H1 (cell line): Measurements from ENCODE around the gene PRKCA. TPM values are rescaled to one million over a fixed set of nuclear protein-coding genes. Genes with fewer than 3 reads are reported as not detected.

Experiments used
- CTCF ChIA-PET: fragments of 300-600 bp; sonication (Branson Sonifier 250); formaldehyde crosslinking; loops from one replicate; lab custom pipeline; 2021; ENCODE audit not compliant: partially characterized antibody; lab: Charles Lee
- POLR2A ChIA-PET: fragments of 300-600 bp; sonication (Branson Sonifier 250); formaldehyde crosslinking; loops from one replicate; lab custom pipeline; 2021; ENCODE audit warnings: inconsistent platforms; ENCODE audit not compliant: partially characterized antibody; lab: Charles Lee
- DNase-seq, 2 experiments: peaks; one replicate each; pipeline versions ENCODE4 v3.0.0 to v3.0.0-alpha.2; 2010 to 2022; ENCODE audit warnings: low spot score in 2 of 2, low read depth in 1 of 2, mixed read lengths in 1 of 2
- FAIRE-seq: peaks from 2 replicates; lab custom pipeline; 2011; peaks lifted over from hg19 to GRCh38; lab: Jason Lieb, UNC
- H2AFZ ChIP-seq: 2 replicates; pipeline ENCODE4 v1.8.1; 2012; ENCODE audit warnings: low read length, inconsistent platforms
- H2AK5ac ChIP-seq: 2 replicates; pipeline ENCODE4 v1.6.1; 2013; ENCODE audit warnings: low read depth, low read length
- H2BK120ac ChIP-seq: replicated peaks from 2 replicates; pipeline ENCODE3; 2013; ENCODE audit warnings: low read depth, low read length, inconsistent platforms
- H2BK12ac ChIP-seq: 2 replicates; pipeline ENCODE4 v1.6.1; 2013; ENCODE audit warnings: low read depth, low read length
- H2BK15ac ChIP-seq: 2 replicates; pipeline ENCODE4 v1.6.1; 2013; ENCODE audit warnings: low read length
- H2BK20ac ChIP-seq: 2 replicates; pipeline ENCODE4 v1.6.1; 2013; ENCODE audit warnings: low read length
- H2BK5ac ChIP-seq: 2 replicates; pipeline ENCODE4 v1.6.1; 2013; ENCODE audit warnings: low read depth, low read length
- H3K14ac ChIP-seq: 2 replicates; pipeline ENCODE4 v1.6.1; 2013; ENCODE audit warnings: inconsistent platforms; ENCODE audit not compliant: insufficient read length
- H3K18ac ChIP-seq: 2 replicates; pipeline ENCODE4 v1.6.1; 2013; ENCODE audit warnings: low read length; ENCODE audit errors: extremely low read depth
- H3K23ac ChIP-seq: 2 replicates; pipeline ENCODE4 v1.6.1; 2013; ENCODE audit warnings: inconsistent platforms; ENCODE audit not compliant: insufficient read length
- H3K23me2 ChIP-seq: 2 replicates; pipeline ENCODE4 v1.6.1; 2013; ENCODE audit warnings: low read depth, low read length
- H3K27ac ChIP-seq: 2 replicates; pipeline ENCODE4 v1.6.1; 2011; ENCODE audit warnings: low read depth, low read length, inconsistent platforms
- H3K27me3 ChIP-seq, 4 experiments: replicated peaks in 1 of 4; 1 replicate in 1 of 4; 2 replicates in 3 of 4; pipeline versions ENCODE4 v1.6.1 to v1.8.1; 2011 to 2013; ENCODE audit warnings: low read length in 3 of 4, mild to moderate bottlenecking in 3 of 4, inconsistent platforms in 2 of 4, mixed read lengths in 2 of 4, moderate library complexity in 1 of 4; ENCODE audit not compliant: control insufficient read depth in 3 of 4, insufficient read depth in 3 of 4; ENCODE audit errors: extremely low read depth in 1 of 4
- H3K36me3 ChIP-seq, 4 experiments: 2 replicates each; pipeline versions ENCODE4 v1.6.1 to v1.8.1; 2011 to 2013; ENCODE audit warnings: mild to moderate bottlenecking in 4 of 4, low read length in 3 of 4, moderate library complexity in 2 of 4, control low read depth in 1 of 4, inconsistent platforms in 1 of 4; ENCODE audit not compliant: insufficient read depth in 4 of 4, control insufficient read depth in 2 of 4
- H3K4ac ChIP-seq: replicated peaks from 2 replicates; pipeline ENCODE3; 2013; ENCODE audit warnings: low read length, low read depth, mixed read lengths, inconsistent platforms; ENCODE audit not compliant: insufficient read length
- H3K4me1 ChIP-seq, 4 experiments: replicated peaks in 1 of 4; 1 replicate in 1 of 4; 2 replicates in 3 of 4; pipeline versions ENCODE4 v1.6.1 to v1.8.1; 2011 to 2013; ENCODE audit warnings: low read length in 3 of 4, inconsistent platforms in 2 of 4, mixed read lengths in 1 of 4; ENCODE audit not compliant: insufficient read depth in 4 of 4, control insufficient read depth in 3 of 4
- H3K4me2 ChIP-seq, 2 experiments: 2 replicates each; pipeline versions ENCODE4 v1.6.1 to v1.8.1; 2011 to 2013; ENCODE audit warnings: low read depth in 2 of 2, low read length in 2 of 2, control low read depth in 1 of 2, inconsistent platforms in 1 of 2, mild to moderate bottlenecking in 1 of 2; ENCODE audit not compliant: insufficient read depth in 1 of 2
- H3K4me3 ChIP-seq, 4 experiments: fragments of 200-600, 300-600 bp in 1 of 4; sonication (generic), shearing (Covaris generic), sonication (Bioruptor Twin) in 1 of 4; 2 replicates each; pipeline versions ENCODE4 v1.5.1 to v1.8.1; 2011 to 2016; ENCODE audit warnings: low read length in 4 of 4, low read depth in 3 of 4, control low read depth in 2 of 4, inconsistent platforms in 2 of 4, mild to moderate bottlenecking in 2 of 4, mixed read lengths in 1 of 4, moderate library complexity in 1 of 4; ENCODE audit not compliant: insufficient read depth in 2 of 4; ENCODE audit errors: extremely low read depth in 1 of 4
- H3K56ac ChIP-seq: replicated peaks from 2 replicates; pipeline ENCODE3; 2013; ENCODE audit warnings: low read depth, mild to moderate bottlenecking, mixed read lengths, low read length, inconsistent platforms; ENCODE audit not compliant: insufficient read length
- H3K79me1 ChIP-seq: 2 replicates; pipeline ENCODE4 v1.6.1; 2013; ENCODE audit warnings: low read depth, low read length, control low read depth
- H3K79me2 ChIP-seq, 2 experiments: 2 replicates each; pipeline versions ENCODE4 v1.6.1 to v1.8.1; 2012 to 2013; ENCODE audit warnings: low read length in 2 of 2, mild to moderate bottlenecking in 2 of 2, inconsistent platforms in 1 of 2; ENCODE audit not compliant: insufficient read depth in 2 of 2, control insufficient read depth in 1 of 2
- H3K9ac ChIP-seq, 4 experiments: replicated peaks in 1 of 4; 1 replicate in 1 of 4; 2 replicates in 3 of 4; pipeline versions ENCODE4 v1.6.1 to v1.8.1; 2011 to 2013; ENCODE audit warnings: low read depth in 3 of 4, low read length in 3 of 4, control low read depth in 2 of 4, mild to moderate bottlenecking in 2 of 4, moderate library complexity in 2 of 4, inconsistent platforms in 1 of 4; ENCODE audit errors: extremely low read depth in 1 of 4
- H3K9me3 ChIP-seq, 2 experiments: 2 replicates each; pipeline versions ENCODE4 v1.6.1 to v1.8.1; 2012 to 2013; ENCODE audit warnings: mild to moderate bottlenecking in 2 of 2, moderate library complexity in 2 of 2, control low read depth in 1 of 2, inconsistent platforms in 1 of 2, low read depth in 1 of 2, low read length in 1 of 2, mixed read lengths in 1 of 2; ENCODE audit not compliant: insufficient read depth in 2 of 2
- H4K20me1 ChIP-seq, 2 experiments: replicated peaks in 1 of 2; 2 replicates each; pipeline versions ENCODE3 to v1.8.1; 2011 to 2013; ENCODE audit warnings: inconsistent platforms in 2 of 2, low read length in 2 of 2, mild to moderate bottlenecking in 1 of 2; ENCODE audit not compliant: insufficient read depth in 2 of 2, control insufficient read depth in 1 of 2
- H4K5ac ChIP-seq: 2 replicates; pipeline ENCODE4 v1.6.1; 2013; ENCODE audit warnings: low read length, low read depth, mixed read lengths, inconsistent platforms; ENCODE audit not compliant: insufficient read length
- H4K8ac ChIP-seq: 2 replicates; pipeline ENCODE4 v1.8.0; 2013; ENCODE audit warnings: mild to moderate bottlenecking, moderate library complexity, low read length, inconsistent platforms; ENCODE audit not compliant: insufficient read depth; ENCODE audit errors: extremely low read depth
- H4K91ac ChIP-seq: replicated peaks from 2 replicates; pipeline ENCODE3; 2013; ENCODE audit warnings: low read length, mixed read lengths, inconsistent platforms; ENCODE audit not compliant: insufficient read length
- CBX5 ChIP-seq: fragments of 300-800, 300-1000 bp; sonication (generic); IDR thresholded peaks from 2 replicates; pipeline ENCODE4 v1.7.1; 2016; ENCODE audit warnings: antibody characterized with exemption, low read length, low read depth
- CBX8 ChIP-seq: fragments of 300-800, 300-1000 bp; sonication (generic); IDR thresholded peaks from 2 replicates; pipeline ENCODE4 v1.7.1; 2016; ENCODE audit warnings: low read depth, low read length, borderline replicate concordance
- CHD2 ChIP-seq: IDR thresholded peaks from 2 replicates; pipeline ENCODE4 v1.6.1; 2012; ENCODE audit warnings: low read length, improper control_type of control experiment
- CTCF ChIP-seq, 3 experiments: IDR thresholded peaks; 1 replicate in 2 of 3; 2 replicates in 1 of 3; pipeline versions ENCODE4 v1.5.1 to v1.6.1; 2011; ENCODE audit warnings: low read length in 3 of 3, mild to moderate bottlenecking in 3 of 3, inconsistent platforms in 2 of 3, low read depth in 1 of 3, moderate library complexity in 1 of 3; ENCODE audit not compliant: insufficient read depth in 1 of 3; ENCODE audit errors: control extremely low read depth in 1 of 3
- EP300 ChIP-seq, 2 experiments: IDR thresholded peaks; 1 replicate in 1 of 2; 2 replicates in 1 of 2; pipeline ENCODE4 v1.6.1; 2011 to 2012; ENCODE audit warnings: low read depth in 2 of 2, low read length in 2 of 2, mild to moderate bottlenecking in 2 of 2, borderline replicate concordance in 1 of 2, inconsistent platforms in 1 of 2, moderate library complexity in 1 of 2
- GTF2F1 ChIP-seq: IDR thresholded peaks from 2 replicates; pipeline ENCODE4 v1.6.1; 2012; ENCODE audit warnings: low read depth, low read length, improper control_type of control experiment, borderline replicate concordance
- POLR2AphosphoS5 ChIP-seq: IDR thresholded peaks from 2 replicates; pipeline ENCODE4 v1.6.1; 2011; ENCODE audit warnings: low read depth, low read length
- SAP30 ChIP-seq: fragments of 300-600 bp; sonication (generic); IDR thresholded peaks from 2 replicates; pipeline ENCODE4 v1.7.1; 2012; ENCODE audit warnings: low read length, moderate library complexity, mild to moderate bottlenecking, inconsistent platforms; ENCODE audit not compliant: insufficient read depth, insufficient replicate concordance
- SIN3A ChIP-seq, 2 experiments: IDR thresholded peaks in 1 of 2; conservative IDR thresholded peaks in 1 of 2; 2 replicates each; pipeline ENCODE4 v1.6.1; 2011 to 2012; ENCODE audit warnings: low read length in 2 of 2, improper control_type of control experiment in 1 of 2, low read depth in 1 of 2, mild to moderate bottlenecking in 1 of 2
- SP1 ChIP-seq: IDR thresholded peaks from 2 replicates; pipeline ENCODE4 v1.6.1; 2011; ENCODE audit warnings: low read depth, low read length
- YY1 ChIP-seq: IDR thresholded peaks from 2 replicates; pipeline ENCODE4 v1.6.1; 2011; ENCODE audit warnings: low read depth, mild to moderate bottlenecking, low read length
- WGBS, 2 experiments: shearing (Covaris generic) in 1 of 2; methylation state at CpG; one replicate each; pipeline versions ENCODE4 v1.1.6 to v1.1.7; 2013 to 2015; ENCODE audit warnings: low lambda C conversion rate in 2 of 2, mixed read lengths in 2 of 2, inconsistent platforms in 1 of 2, low coverage in 1 of 2, missing lambda C conversion rate in 1 of 2; ENCODE audit not compliant: insufficient replicate concordance in 2 of 2, insufficient coverage in 1 of 2, insufficient read length in 1 of 2; ENCODE audit errors: extremely low coverage in 1 of 2, missing lambda C conversion rate in 1 of 2; 5-methylcytosine and 5-hydroxymethylcytosine counted together
- polyA plus RNA-seq, 7 experiments: library from polyadenylated mRNA; depleted of rRNA in 3 of 7; stranded (reverse) in 5 of 7; unstranded in 2 of 7; fragments of >200 nt in 5 of 7; fragments of 200-250 nt in 2 of 7; gene quantifications; 1 replicate in 5 of 7; 2 replicates in 1 of 7; 4 replicates in 1 of 7; pipeline versions ENCODE4 v1.2.1 to v1.2.3, GENCODE V29; 2011 to 2013; ENCODE audit warnings: missing spikeins in 2 of 7, mixed read lengths in 2 of 7
- total RNA-seq: library from RNA; stranded (reverse); fragmentation: NEBNext Ultra II Directional; extraction: Animal tissue kit (Norgen Biotek cat#: 25700); gene quantifications from 2 replicates; pipeline ENCODE4 v1.2.1, GENCODE V29; 2021

The PRKCA gene
- total and polyA plus RNA-seq, 2 of the 8 experiments (the other 6 are each of a cell fraction or from before 2014, with no cell fraction given): 5.8 to 17.8 TPM

DNA sequence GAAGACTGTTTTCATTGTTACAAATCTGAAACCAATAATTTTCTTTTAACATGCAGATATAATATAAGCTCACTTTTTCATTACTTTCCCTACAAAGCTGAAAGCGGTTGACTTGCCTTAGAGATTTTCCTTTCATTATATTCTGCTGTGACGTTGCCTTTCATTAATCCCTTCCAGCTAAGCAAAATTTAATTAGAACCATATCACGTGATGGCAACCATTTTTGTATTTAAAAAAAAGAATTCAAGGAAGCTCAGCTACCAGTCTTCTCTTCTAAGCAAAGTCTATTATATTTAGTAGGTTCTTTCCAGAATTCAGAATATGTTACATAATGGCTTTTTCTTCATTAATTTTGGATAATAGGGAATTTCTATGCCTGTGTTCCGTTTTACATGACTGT is 186.5 kb downstream of the PRKCA start:
- ChIA-PET POLR2A (no interaction called here), CTCF (interaction anchor here (1.2 kb wide), 1 partner anchor 10 kb away, joined by 3 read pairs; no protein-coding TSS in a partner anchor)
- H3K4ac ChIP-seq: no peak overlapping the region
- no peak overlapping the region for H3K14ac ChIP-seq
- H3K79me2 ChIP-seq: no peaks in the 10 kb centered on the region; a peak in 1 of 4 replicates
- H2BK120ac ChIP-seq: no peak overlapping the region
- no peak overlapping the region for H3K4me3 ChIP-seq
- no peak overlapping the region for H3K9ac ChIP-seq
- H3K9me3 ChIP-seq: no peaks in the 10 kb centered on the region
- H2BK5ac ChIP-seq: no peak overlapping the region
- no peaks in the 10 kb centered on the region for H3K36me3 ChIP-seq
- no peak overlapping the region for H3K4me2 ChIP-seq
- FAIRE-seq: no peak
- no peak overlapping the region for H4K5ac ChIP-seq
- no peaks in the 10 kb centered on the region for H4K20me1 ChIP-seq
- H3K23me2 ChIP-seq: no peaks in the 10 kb centered on the region
- H3K4me1 ChIP-seq: peaks cover 6 to 19% (median 19%) of the 10 kb centered on the region in 4 experiments; a peak in 5 of 7 replicates
- H2AFZ ChIP-seq: no peak overlapping the region
- H2BK20ac ChIP-seq: no peak overlapping the region
- H2BK15ac ChIP-seq: no peak overlapping the region
- no peak overlapping the region for H4K91ac ChIP-seq
- no peak overlapping the region for H3K56ac ChIP-seq
- no peak for DNase-seq
- no peak overlapping the region for H2AK5ac ChIP-seq
- H3K18ac ChIP-seq: no peak overlapping the region
- no peak overlapping the region for H3K27ac ChIP-seq
- no peak overlapping the region for H4K8ac ChIP-seq
- no peaks in the 10 kb centered on the region for H3K27me3 ChIP-seq
- no peaks in the 10 kb centered on the region for H3K79me1 ChIP-seq
- no peak overlapping the region for H3K23ac ChIP-seq
- no peak overlapping the region for H2BK12ac ChIP-seq
- 86% methylated on average over 4 of the region's 4 CpGs; no CpG with 5 or more reads in 1 of the 2 experiments for WGBS, 2 experiments
- TF ChIP-seq SIN3A (conservative IDR thresholded peaks at IDR 0.05 in 1 of 2, IDR thresholded peaks at IDR 0.05 in 1 of 2; ENCODE audit: low read depth in 1 of 2, low read length in 2 of 2): no peak
- TF ChIP-seq CBX8: no peak
- TF ChIP-seq CBX5: no peak
- no peak for TF ChIP-seq SP1
- TF ChIP-seq YY1: no peak
- no peak for TF ChIP-seq CTCF (IDR thresholded peaks at IDR 0.05; ENCODE audit: control extremely low read depth in 1 of 3, insufficient read depth in 1 of 3, low read depth in 1 of 3, low read length in 3 of 3)
- no peak for TF ChIP-seq CHD2
- no peak for TF ChIP-seq GTF2F1
- no peak for TF ChIP-seq EP300 (IDR thresholded peaks at IDR 0.05; ENCODE audit: borderline replicate concordance in 1 of 2, low read depth in 2 of 2, low read length in 2 of 2)
- no peak for TF ChIP-seq SAP30
- TF ChIP-seq POLR2AphosphoS5: no peak
